Activated CD8-positive, alpha-beta memory T cell treated with anti-CD3 and anti-CD28 coated beads, Interleukin-2, amount 50 U/mL, for 4 hours (primary cell): ENCODE measurements around the gene PEPD.

Source experiments
- DNase-seq: peaks from one replicate; pipeline ENCODE4 v3.0.0-alpha.2; 2020

The PEPD gene

DNA sequence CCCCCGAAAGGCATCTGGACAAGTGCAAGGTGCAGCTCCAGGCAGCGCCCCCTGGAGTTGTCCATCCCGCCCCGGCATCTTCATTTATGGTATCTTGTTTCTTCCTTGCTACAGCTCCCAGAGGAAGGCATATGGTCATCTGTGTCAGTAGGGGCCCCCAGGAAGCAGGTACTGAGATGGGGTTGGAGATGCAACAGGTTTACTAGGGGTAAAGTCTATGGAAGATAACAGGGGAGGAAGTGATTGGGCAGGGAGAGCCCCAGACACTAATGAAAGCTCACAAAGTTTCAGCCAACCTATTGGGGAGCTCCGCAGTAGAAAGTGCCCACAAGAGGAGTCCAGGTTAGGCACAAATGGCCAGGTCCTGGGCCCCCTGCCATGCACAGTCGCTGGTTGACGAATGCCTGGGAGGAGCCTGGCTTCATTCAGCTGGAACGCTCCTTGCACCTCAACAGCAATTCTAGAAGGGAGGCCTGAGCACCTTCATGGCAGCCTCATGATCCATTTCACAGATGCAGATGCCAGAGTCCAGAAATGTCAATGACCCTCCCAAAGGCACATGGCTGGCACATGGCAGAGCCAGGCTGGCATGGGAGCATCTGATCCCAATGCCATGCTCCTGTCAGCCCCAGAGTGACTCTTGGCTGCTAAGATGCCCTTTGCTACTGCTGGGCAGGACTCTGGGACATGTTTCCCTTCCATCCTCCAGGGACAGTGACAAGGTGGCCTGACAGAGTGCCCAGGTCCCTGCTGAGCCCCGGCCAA is 23.8 kb upstream of the PEPD start:
- DNase-seq = no peak

GRCh38 chr19:33535226-33535625 is 13.6 kb upstream of the PEPD start:
- no peak for DNase-seq

DNA sequence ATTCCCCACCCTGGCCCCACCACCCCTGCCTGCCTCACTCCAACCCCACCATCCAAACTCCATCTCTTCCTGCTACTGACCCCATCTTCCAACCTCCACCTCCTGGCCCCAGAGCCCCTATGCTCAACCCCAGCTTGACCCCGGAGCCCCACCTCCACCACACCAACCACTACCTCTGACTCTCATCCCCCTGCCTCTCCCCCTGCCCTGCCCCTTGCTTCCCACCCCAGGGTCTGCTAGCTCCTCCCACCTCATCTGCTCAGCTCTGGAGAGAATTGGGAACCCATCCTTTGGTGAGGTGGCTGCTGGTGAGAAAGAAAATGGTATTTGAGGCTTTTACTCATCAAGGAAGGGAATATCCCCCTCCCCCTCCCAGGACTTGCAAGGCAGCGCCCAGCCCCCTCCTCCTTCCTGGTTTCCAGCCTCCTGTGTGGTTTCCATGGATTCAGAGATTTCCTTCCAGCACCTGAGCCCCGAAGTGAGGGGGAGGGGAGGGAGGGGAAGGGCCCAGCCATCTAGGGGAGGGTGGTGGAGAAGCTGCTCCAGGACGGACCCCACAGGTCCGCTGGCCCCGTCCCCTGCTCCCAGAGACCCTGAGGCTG is 11.4 kb upstream of the PEPD start:
- no peak for DNase-seq

GRCh38 chr19:33530842-33531241 is 9.3 kb upstream of the PEPD start:
- no peak for DNase-seq

- no peak for DNase-seq
These were observed 8.7 kb upstream of the PEPD start for GRCh38 chr19:33530296-33530695.

GRCh38 chr19:33529094-33529676 is 7.6 kb upstream of the PEPD start:
- no peak for DNase-seq

DNA sequence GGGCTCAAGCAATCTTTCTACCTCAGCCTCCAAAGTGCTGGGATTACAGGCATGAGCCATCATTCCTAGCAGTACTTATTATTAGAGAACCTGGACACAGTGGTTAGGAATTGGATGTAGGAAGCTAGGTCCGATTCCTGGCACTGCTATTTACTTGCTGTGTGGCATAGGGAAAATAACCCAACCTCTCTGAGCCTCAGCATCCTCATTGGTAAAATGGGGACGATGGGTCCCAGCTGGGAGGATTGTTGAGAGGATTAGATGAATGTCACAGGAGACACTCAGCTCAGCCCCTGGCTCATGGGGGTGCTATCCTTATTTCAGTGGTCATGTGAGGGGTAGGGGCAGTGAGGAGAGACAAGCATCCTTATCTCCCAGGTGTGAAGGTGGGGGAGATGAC is 6.8 kb upstream of the PEPD start:
- DNase-seq = no peak

DNA sequence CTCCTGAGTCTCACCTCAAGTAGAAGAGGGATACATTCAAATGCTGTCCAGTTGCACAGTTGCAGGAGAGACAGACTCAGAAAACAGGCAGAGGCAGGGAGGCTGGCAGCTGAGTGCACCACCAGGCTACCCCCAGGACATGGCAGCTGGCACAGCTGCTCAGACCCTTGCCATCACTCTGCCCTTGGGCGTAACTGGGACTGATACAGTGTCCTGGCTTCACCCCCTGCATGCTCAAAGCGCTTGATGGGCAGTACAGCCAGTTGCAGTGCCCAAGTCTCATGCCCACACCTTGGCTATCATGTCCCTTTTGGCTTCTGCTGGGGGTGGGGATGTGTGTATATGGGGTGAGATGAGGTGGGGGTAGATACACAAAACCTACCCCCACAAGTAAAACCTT is 5.5 kb upstream of the PEPD start:
- no peak for DNase-seq

DNA sequence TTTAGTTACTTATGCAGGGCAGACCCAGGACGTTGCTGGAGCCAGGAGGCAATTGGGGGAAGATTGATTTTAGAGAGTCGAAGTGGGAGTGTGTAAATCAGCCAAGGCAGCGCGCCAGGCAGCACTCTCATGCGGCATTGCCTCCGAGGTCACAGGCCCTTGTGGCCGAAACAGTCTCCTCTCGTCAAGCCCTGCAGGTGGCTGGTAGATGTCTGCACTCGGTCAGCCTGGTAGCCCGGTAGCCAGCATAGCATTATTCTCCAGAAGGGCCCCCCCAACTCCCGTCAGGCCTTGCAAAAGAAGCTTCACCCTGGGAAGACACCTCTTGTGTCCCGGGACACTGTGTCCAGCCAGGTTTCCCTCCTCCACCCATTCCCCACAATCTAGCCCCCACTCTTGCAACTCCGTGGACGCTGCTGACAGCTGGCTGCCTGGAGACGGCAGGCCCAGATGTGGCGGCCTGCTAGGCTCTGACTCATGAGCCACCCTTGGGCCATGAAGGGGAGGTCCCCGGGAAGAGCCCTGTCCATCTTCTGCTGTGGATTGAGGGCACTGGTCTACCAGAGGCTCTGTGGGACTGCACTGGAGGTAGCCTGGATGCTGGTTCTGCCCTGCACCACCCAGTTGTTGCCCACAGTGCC is 2.6 kb upstream of the PEPD start:
- no peak for DNase-seq

- DNase-seq = no peak
These were observed 1.6 kb upstream of the PEPD start for GRCh38 chr19:33523167-33523566.

- DNase-seq = no peak
These were observed 726 bp upstream of the PEPD start for GRCh38 chr19:33522371-33522662.

- no peak for DNase-seq
These were observed 629 bp downstream of the PEPD start for GRCh38 chr19:33520844-33521479.

DNA sequence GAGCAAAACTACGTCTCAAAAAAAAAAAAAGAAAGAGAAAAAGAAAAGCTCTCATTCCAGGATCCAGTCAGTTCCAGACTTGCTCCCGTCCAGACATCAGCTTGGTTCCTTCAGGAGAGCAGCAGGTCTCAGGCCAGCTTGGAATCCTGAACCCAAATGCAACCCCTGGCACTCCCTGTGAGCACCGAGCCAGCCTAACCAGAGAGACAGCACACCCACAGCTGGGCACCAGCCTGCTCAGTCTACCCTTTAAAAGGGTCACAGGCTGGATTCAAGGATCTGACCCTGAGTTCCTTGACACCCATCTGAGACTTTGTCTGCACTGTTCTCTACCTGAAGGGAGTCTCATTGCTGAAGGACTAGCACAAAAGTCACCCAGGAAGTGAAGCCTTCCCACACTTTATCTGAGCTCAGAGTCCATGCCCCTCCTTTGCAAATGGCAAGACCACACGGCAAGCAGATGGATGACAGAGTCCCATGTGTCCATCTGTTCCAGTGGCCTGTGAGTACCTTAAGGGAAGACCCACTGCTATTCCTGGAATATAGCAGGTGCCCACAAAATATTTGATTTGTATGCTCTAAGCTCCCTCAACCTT is 1.4 kb downstream of the PEPD start:
- no peak for DNase-seq

GRCh38 chr19:33519416-33519815 is 2.2 kb downstream of the PEPD start:
- no peak for DNase-seq

- no peak for DNase-seq
These were observed 3.0 kb downstream of the PEPD start for GRCh38 chr19:33518541-33518940.

GRCh38 chr19:33517922-33518321 is 3.7 kb downstream of the PEPD start:
- DNase-seq = no peak

GRCh38 chr19:33515921-33516320 is 5.7 kb downstream of the PEPD start:
- no peak for DNase-seq

DNA sequence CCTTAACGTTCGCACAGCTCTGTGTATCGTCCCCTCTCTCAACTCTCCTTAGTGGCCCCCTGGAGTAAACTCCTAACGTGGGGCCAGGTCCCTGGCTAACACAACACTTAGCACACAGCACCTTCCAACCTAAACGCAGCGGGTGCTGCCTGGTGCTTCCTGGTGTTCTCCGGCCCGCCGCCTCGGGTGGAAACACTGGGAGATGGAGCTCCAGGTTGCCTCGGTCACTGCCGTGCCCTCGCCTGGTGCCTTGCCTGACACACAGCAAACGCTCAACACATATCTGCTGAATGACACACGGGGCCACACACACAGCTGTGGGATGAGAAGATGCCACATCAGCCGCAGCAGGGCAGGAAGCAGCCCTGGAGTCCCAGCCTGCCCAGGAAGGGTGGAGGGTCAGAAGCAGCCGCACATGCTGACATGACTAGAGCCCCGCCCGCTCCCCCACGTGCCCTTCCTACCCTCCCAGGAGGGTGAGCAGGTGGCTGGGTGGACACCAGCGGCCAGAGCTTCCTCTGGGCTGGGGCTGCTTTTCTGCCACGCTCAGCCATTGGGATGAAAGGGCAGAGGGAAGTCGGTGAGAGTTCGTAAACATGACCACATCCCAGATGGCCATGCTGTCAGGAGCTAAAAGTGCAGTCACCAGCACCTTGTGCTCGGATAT is 6.6 kb downstream of the PEPD start:
- DNase-seq = no peak

DNA sequence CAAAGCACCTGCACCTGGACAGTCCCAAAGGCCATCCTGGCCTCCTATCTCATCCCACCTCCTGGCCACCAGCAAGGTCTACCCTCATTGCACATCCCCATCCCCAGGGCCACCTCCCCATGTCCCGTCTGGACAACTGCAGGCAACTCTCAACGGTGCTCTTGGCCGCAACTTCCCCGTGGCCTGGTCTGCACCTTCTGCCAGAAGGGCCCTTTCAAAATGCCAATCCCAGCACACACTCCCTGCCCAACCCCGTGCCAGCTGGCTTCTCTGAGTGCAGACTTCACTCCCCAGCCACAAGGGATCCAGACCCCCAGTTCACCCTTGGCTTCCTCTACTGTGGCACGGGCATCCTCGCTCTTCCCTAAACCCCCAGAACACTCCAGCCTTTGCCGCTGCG is 8.2 kb downstream of the PEPD start:
- DNase-seq = no peak

DNA sequence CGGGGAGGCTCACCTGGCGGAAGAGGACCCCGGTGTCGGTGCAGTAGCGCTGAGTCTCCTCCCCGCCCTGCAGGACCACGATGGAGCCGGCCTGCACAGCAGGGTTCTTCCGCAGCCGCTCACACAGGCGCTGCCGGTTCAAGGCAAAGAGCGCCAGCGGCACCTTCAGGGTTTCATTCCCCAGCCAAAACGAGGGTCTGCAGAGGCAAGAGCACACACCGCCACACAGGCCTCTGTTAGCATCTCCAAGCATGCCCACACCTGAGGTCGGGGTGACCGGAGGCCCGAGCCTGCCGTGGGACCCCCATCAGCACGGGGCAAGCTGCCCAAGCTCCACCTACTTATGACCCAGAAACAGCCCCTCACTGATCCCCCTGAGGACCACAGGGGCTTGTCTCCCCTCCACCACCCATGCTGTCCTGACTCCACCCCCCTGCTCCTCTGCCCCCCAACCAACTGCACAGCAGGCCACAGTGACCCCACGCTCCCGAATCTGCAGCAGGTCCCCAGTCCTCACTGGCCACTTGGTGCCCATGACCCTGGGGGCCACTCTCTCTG is 8.9 kb downstream of the PEPD start:
- no peak for DNase-seq

GRCh38 chr19:33512021-33512420 is 9.6 kb downstream of the PEPD start:
- DNase-seq = no peak

DNA sequence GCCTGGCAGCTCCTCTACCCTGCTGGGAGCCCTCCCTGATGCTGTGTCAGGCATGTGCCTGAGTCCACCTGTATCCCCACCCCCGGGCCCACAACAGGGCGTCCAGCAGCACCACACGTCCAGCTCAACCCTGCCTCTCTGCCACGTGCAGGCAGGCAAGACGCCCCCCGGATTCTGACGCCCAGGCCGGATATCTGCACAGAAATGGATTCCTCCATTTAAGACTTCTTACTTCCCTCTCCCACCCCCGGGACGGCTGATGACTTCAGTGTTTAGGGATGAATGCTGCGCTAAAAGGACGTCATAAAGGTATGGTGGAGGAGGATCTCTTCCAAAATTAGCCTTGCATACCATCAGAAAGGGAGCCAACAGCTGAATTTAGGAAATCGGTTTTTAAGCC is 10.2 kb downstream of the PEPD start:
- DNase-seq = no peak
